Right cardiac atrium (tissue), 5 donors: ENCODE data around the gene TEX38. TPM values are rescaled to one million over a fixed set of nuclear protein-coding genes. Genes with fewer than 3 reads are reported as not detected.
"Not testable (repeated sequence)": the region's sequence is repeated elsewhere in the genome, so short reads cannot be mapped to it uniquely, and the experiment has no call there.

Experiments used
- ATAC-seq, 2 donors: fragments of 200-7000 bp; cut with Tn5 transposase; one replicate each; pipeline versions ENCODE4 v1.8.0 to v1.9.1; 2020; ENCODE audit warnings: moderate library complexity in 2 of 2, mild to moderate bottlenecking in 1 of 2
- DNase-seq, 3 donors: peaks; one replicate each; pipeline ENCODE4 v3.0.0-alpha.2; 2020
- H3K27ac ChIP-seq: one replicate; pipeline ENCODE4 v1.5.1; 2013; ENCODE audit warnings: mild to moderate bottlenecking, low read length, control low read depth, moderate library complexity
- H3K27me3 ChIP-seq: one replicate; pipeline ENCODE4 v1.6.1; 2013; ENCODE audit not compliant: control insufficient read depth, insufficient read depth
- H3K4me1 ChIP-seq: one replicate; pipeline ENCODE4 v1.6.1; 2013; ENCODE audit warnings: low read length; ENCODE audit not compliant: control insufficient read depth, insufficient read depth
- H3K4me3 ChIP-seq: one replicate; pipeline ENCODE4 v1.5.1; 2013; ENCODE audit warnings: low read length, control low read depth
- H3K9me3 ChIP-seq: one replicate; pipeline ENCODE4 v1.6.1; 2013; ENCODE audit warnings: low read length; ENCODE audit not compliant: control insufficient read depth
- WGBS: extraction: QIAGEN DNeasy Blood & Tissue Kit; methylation state at CpG from one replicate; pipeline ENCODE4 v1.1.7; 2013; 5-methylcytosine and 5-hydroxymethylcytosine counted together
- intact Hi-C, 4 donors: fragments of 100-400 bp; cut with DNase I; formaldehyde crosslinking; loops; one replicate each; pipeline versions ENCODE4 v1.11.0 to v1.14.0; 2022 to 2023
- polyA plus RNA-seq: library from polyadenylated mRNA; stranded (reverse); fragments of 200-250 nt; gene quantifications from one replicate; pipeline ENCODE4 v1.2.3, GENCODE V29; 2013
- total RNA-seq, 4 donors: library from RNA; stranded (reverse); fragmentation: NEBNext Ultra II Directional; extraction: Animal tissue kit (Norgen Biotek cat#: 25700); gene quantifications; one replicate each; pipeline ENCODE4 v1.2.1, GENCODE V29; 2021
- donor health status: healthy with polysubstance abuse.
- donor health status: DM: no; HTN: yes; CAD: no.
- donor health status: DM: no; HTN: no; CAD: no.
- donor health status: DM: no; HTN: yes; CAD: no; lungs with severe emphysema.
- donor health status: DM: yes; HTN: yes; CAD: no.

TEX38 gene
- total and polyA plus RNA-seq, 5 donors: 0.14 TPM; not detected in 4

- intact Hi-C loops: no loop called here
- ATAC-seq (no peak), DNase-seq (no peak)
- Histone ChIP-seq H3K4me1 (no peaks in the 10 kb centered on the region), H3K9me3 (no peaks in the 10 kb centered on the region), H3K27ac (no peak overlapping the region), H3K27me3 (no peaks in the 10 kb centered on the region), H3K4me3 (no peak overlapping the region)
- WGBS: 96% methylated on average over 1 of the region's 1 CpG
These were observed 36.5 kb downstream of the TEX38 start for GRCh38 chr1:46708121-46708520.

- Histone ChIP-seq H3K4me1 (peaks cover 8% of the 10 kb centered on the region), H3K4me3 (no peak overlapping the region), H3K9me3 (no peaks in the 10 kb centered on the region), H3K27ac (no peak overlapping the region), H3K27me3 (no peaks in the 10 kb centered on the region)
- WGBS: 83% methylated on average over 3 of the region's 3 CpGs
- ATAC-seq: no peak
- intact Hi-C loops: loop anchor here in 1 of 4 donors (10.0 kb wide), 1 partner anchor 160 kb away; the partner anchor contains the start of gene KNCN
- DNase-seq: no peak
These were observed 43.3 kb downstream of the TEX38 start for GRCh38 chr1:46714976-46715375.

- DNase-seq (no peak), ATAC-seq (no peak)
- no peaks in the 10 kb centered on the region for H3K27me3 ChIP-seq
- intact Hi-C loops: loop anchor here in 1 of 4 donors (10.0 kb wide), 1 partner anchor 163 kb away; the partner anchor contains the start of gene KNCN
- H3K4me3 ChIP-seq: peak overlapping the region; percentile 98
- H3K9me3 ChIP-seq: no peaks in the 10 kb centered on the region
- no peak overlapping the region for H3K27ac ChIP-seq
- WGBS: 58% methylated on average over 9 of the region's 9 CpGs
- peaks cover 8% of the 10 kb centered on the region for H3K4me1 ChIP-seq
These were observed 46.0 kb downstream of the TEX38 start for GRCh38 chr1:46717654-46718053.

GRCh38 chr1:46718340-46718726, 46.7 kb downstream of the TEX38 start:
- DNase-seq: no peak
- Histone ChIP-seq H3K27ac (no peak overlapping the region), H3K27me3 (no peaks in the 10 kb centered on the region), H3K4me1 (peaks cover 8% of the 10 kb centered on the region), H3K4me3 (peak overlapping the region; percentile 98), H3K9me3 (no peaks in the 10 kb centered on the region)
- ATAC-seq: peak in 1 of 2 donors; percentile 34
- intact Hi-C loops: loop anchor here in 1 of 4 donors (10.0 kb wide), 1 partner anchor 164 kb away; the partner anchor contains the start of gene KNCN
- 1% methylated on average over 12 of the region's 12 CpGs for WGBS

GRCh38 chr1:46718727-46719622, 47.3 kb downstream of the TEX38 start, which contains the start of gene EFCAB14:
EFCAB14 (minus strand) TSS chr1:46719114; CDS start chr1:46718087, 1,027 bp downstream.
- under 1% methylated on average over 85 of the region's 85 CpGs for WGBS

GRCh38 chr1:46719689-46720088, 48.0 kb downstream of the TEX38 start:
- DNase-seq (no peak), ATAC-seq (no peak)
- WGBS: 15% methylated on average over 3 of the region's 3 CpGs
- H3K27ac ChIP-seq: peak overlapping the region; percentile 34
- peaks cover 8% of the 10 kb centered on the region for H3K4me1 ChIP-seq
- peak overlapping the region; percentile 98 for H3K4me3 ChIP-seq
- no peaks in the 10 kb centered on the region for H3K27me3 ChIP-seq
- intact Hi-C loops: loop anchor here (5.0 to 10.0 kb wide), 8 partner anchors 55 to 245 kb away; partner anchors contain the start of genes ATPAF1 (in 1 of the 4), KNCN (in 1 of the 4) and MOB3C (in 1 of the 4)
- no peaks in the 10 kb centered on the region for H3K9me3 ChIP-seq

More at GRCh38 chr1:46718727-46719622, 47.3 kb downstream of the TEX38 start, which contains the start of gene EFCAB14:
- Histone ChIP-seq H3K4me3 (peak within 1 kb of the TSS; percentile 98), H3K9me3 (no peaks in the 10 kb centered on the region), H3K27me3 (no peaks in the 10 kb centered on the region), H3K27ac (peak within 1 kb of the TSS; percentile 98), H3K4me1 (peaks cover 8% of the 10 kb centered on the region)
- ATAC-seq (peak; percentile 99), DNase-seq (peak; percentile 94 to 99 (median 98))
- intact Hi-C loops: loop anchor here in 1 of 4 donors (10.0 kb wide), 1 partner anchor 164 kb away; the partner anchor contains the start of gene KNCN

- DNase-seq: peak in 2 of 3 donors; percentile 20 to 41
- not testable (repeated sequence) for H3K4me3 ChIP-seq, H3K9me3 ChIP-seq, H3K27ac ChIP-seq, H3K4me1 ChIP-seq, H3K27me3 ChIP-seq, ATAC-seq
- 93% methylated on average over 8 of the region's 8 CpGs for WGBS
- intact Hi-C loops: loop anchor here (5.0 to 10.0 kb wide), 7 partner anchors 56 to 246 kb away; partner anchors contain the start of genes ATPAF1 (in 1 of the 4) and MOB3C (in 1 of the 4)
These were observed 48.7 kb downstream of the TEX38 start for GRCh38 chr1:46720319-46720718.

GRCh38 chr1:46721204-46721603, 49.5 kb downstream of the TEX38 start:
- Histone ChIP-seq H3K4me1 (peaks cover 8% of the 10 kb centered on the region), H3K27ac (no peak overlapping the region), H3K9me3 (no peaks in the 10 kb centered on the region), H3K4me3 (no peak overlapping the region), H3K27me3 (no peaks in the 10 kb centered on the region)
- intact Hi-C loops: loop anchor here (5.0 to 10.0 kb wide), 7 partner anchors 56 to 246 kb away; partner anchors contain the start of genes ATPAF1 (in 1 of the 4) and MOB3C (in 1 of the 4)
- WGBS: 91% methylated on average over 1 of the region's 1 CpG
- no peak for DNase-seq
- ATAC-seq: no peak

GRCh38 chr1:46721686-46722205, 50.1 kb downstream of the TEX38 start:
- Histone ChIP-seq H3K4me3 (no peak overlapping the region), H3K4me1 (peaks cover 8% of the 10 kb centered on the region), H3K9me3 (no peaks in the 10 kb centered on the region), H3K27ac (no peak overlapping the region), H3K27me3 (no peaks in the 10 kb centered on the region)
- 49% methylated on average over 3 of the region's 3 CpGs for WGBS
- ATAC-seq (no peak), DNase-seq (peak in 2 of 3 donors; percentile 39)
- intact Hi-C loops: loop anchor here (5.0 to 10.0 kb wide), 7 partner anchors 57 to 247 kb away; partner anchors contain the start of genes ATPAF1 (in 1 of the 4) and MOB3C (in 1 of the 4)
